Transverse colon (tissue), 3 donors: ENCODE measurements around the gene OSCP1.

Source experiments
- CTCF ChIP-seq, 5 experiments: fragments of 200-600 bp in 3 of 5; fragments of 450-650 bp in 2 of 5; sonication (generic) in 3 of 5; IDR thresholded peaks; 1 replicate in 2 of 5; 2 replicates in 3 of 5; pipeline ENCODE4 v1.5.1; 2016 to 2017; ENCODE audit warnings: antibody characterized with exemption in 5 of 5, inconsistent platforms in 3 of 5, mild to moderate bottlenecking in 2 of 5, moderate library complexity in 1 of 5
- EP300 ChIP-seq: sonication (generic); formaldehyde crosslinking; IDR thresholded peaks from one replicate; pipeline ENCODE4 v1.6.1; 2017; ENCODE audit warnings: antibody characterized with exemption, low read depth

GRCh38 chr1:36481091-36481490 is 30.8 kb upstream of the OSCP1 start:
- no peak for TF ChIP-seq CTCF (IDR thresholded peaks at IDR 0.05)
- no peak for TF ChIP-seq EP300
